ENCODE results near the gene TCTA.
A peak's percentile ranks its signal among the peaks of the same experiment; 100 is the strongest.
"Not testable (repeated sequence)": the region's sequence is repeated elsewhere in the genome, so short reads cannot be mapped to it uniquely, and the experiment has no call there.

Gene TCTA

DNA sequence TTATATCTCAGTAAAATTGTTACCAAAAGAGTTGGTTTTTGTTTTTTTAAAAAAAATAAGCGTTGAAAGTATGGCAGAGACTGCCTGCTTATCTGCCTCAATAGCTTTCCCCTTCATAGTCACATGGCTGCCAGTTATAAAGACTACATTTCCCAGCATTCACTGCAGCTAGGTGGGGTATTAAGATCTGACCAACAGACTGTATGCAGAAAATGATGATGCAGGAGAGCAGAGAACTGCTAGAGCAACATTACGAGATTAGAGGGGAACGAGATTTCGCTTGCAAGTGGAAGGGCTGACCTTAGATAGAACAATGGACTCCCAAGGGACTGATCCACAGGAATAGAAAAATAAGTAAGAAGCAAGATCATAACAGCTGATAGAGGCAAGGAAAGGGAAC is 14.8 kb upstream of the TCTA start:
- Histone ChIP-seq H3K27ac (no peak overlapping the region), H3K4me3 (no peak overlapping the region)
- no peak for DNase-seq (ENCODE audit: low spot score)
- TF ChIP-seq, protein P1, sequence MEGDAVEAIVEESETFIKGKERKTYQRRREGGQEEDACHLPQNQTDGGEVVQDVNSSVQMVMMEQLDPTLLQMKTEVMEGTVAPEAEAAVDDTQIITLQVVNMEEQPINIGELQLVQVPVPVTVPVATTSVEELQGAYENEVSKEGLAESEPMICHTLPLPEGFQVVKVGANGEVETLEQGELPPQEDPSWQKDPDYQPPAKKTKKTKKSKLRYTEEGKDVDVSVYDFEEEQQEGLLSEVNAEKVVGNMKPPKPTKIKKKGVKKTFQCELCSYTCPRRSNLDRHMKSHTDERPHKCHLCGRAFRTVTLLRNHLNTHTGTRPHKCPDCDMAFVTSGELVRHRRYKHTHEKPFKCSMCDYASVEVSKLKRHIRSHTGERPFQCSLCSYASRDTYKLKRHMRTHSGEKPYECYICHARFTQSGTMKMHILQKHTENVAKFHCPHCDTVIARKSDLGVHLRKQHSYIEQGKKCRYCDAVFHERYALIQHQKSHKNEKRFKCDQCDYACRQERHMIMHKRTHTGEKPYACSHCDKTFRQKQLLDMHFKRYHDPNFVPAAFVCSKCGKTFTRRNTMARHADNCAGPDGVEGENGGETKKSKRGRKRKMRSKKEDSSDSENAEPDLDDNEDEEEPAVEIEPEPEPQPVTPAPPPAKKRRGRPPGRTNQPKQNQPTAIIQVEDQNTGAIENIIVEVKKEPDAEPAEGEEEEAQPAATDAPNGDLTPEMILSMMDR (IDR thresholded peaks at IDR 0.05) = no peak

- no peak overlapping the region for H3K27ac ChIP-seq
- no peak for DNase-seq (ENCODE audit: low spot score)
- TF ChIP-seq, protein P1 (IDR thresholded peaks at IDR 0.05) = no peak
- H3K4me3 ChIP-seq = no peak overlapping the region
Measured at GRCh38 chr3:49399461-49399860, 12.8 kb upstream of the TCTA start.

DNA sequence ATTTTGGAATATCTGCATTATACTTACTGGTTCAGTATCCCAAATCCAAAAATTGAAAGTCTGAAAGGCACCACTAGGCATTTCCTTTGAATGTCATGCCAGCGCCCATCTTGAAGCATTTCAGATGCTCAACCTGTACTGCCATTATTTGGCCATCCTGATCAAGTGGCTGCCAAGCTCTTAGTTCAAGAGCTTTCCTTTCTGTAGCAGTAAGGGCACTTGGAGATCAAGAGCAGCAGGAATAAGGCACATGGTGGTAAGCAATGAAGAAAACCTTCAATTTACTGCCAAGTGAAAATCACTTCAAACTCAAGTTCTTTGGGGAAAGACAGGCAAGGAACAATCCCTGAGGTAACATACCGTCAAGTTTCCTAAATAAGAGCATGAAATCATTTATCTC is 10.5 kb upstream of the TCTA start:
- no peak for DNase-seq (ENCODE audit: low spot score)
- no peak overlapping the region for H3K4me3 ChIP-seq
- TF ChIP-seq, protein P1 (IDR thresholded peaks at IDR 0.05) = no peak

DNA sequence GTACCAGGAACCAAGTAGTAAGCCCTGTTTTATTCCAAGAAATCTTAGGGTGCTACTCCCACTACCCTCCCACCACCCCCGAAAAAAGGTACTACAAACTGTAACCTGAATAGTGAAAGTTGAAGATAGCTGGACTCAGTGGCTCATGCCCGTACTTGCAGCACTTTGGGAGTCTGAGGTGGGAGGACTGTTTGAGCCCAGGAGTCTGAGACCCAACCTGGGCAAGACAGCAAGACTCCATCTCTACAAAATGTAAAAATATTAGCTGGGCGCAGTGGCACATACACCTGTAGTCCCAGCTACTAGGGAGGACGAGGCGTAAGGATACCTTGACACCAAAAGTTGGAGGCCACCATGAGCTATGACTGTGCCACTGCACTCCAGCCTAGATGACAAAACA is 8.3 kb upstream of the TCTA start:
- no peak for DNase-seq (ENCODE audit: low spot score)
- H3K27ac ChIP-seq = peak overlapping the region in 1 of 2 donors; percentile 4
- TF ChIP-seq, protein P1 (IDR thresholded peaks at IDR 0.05) = no peak
- H3K4me3 ChIP-seq = no peak overlapping the region

More for the DNA sequence above, 10.5 kb upstream of the TCTA start:
- H3K27ac ChIP-seq = no peak overlapping the region

DNA sequence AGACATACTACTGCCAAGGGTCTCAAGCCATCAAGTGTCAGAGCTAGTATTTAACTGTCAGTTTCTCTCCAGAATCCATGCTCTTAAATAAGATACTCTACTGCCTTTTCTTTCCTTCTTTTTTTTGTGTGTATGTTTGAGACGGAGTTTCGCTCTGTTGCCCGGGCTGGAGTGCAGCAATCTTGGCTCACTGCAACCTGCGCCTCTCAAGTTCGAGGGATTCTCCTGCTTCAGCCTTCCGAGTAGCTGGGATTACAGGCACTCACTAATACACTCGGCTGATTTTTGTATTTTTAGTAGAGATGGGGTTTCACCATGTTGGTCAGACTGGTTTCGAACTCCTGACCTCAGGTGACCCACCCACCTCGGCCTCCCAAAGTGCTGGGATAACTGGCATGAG is 6.7 kb upstream of the TCTA start:
- Histone ChIP-seq H3K27ac (peak overlapping the region; percentile 27 to 67), H3K4me3 (peak overlapping the region; percentile 53)
- not testable (repeated sequence) for DNase-seq (ENCODE audit: low spot score)

DNA sequence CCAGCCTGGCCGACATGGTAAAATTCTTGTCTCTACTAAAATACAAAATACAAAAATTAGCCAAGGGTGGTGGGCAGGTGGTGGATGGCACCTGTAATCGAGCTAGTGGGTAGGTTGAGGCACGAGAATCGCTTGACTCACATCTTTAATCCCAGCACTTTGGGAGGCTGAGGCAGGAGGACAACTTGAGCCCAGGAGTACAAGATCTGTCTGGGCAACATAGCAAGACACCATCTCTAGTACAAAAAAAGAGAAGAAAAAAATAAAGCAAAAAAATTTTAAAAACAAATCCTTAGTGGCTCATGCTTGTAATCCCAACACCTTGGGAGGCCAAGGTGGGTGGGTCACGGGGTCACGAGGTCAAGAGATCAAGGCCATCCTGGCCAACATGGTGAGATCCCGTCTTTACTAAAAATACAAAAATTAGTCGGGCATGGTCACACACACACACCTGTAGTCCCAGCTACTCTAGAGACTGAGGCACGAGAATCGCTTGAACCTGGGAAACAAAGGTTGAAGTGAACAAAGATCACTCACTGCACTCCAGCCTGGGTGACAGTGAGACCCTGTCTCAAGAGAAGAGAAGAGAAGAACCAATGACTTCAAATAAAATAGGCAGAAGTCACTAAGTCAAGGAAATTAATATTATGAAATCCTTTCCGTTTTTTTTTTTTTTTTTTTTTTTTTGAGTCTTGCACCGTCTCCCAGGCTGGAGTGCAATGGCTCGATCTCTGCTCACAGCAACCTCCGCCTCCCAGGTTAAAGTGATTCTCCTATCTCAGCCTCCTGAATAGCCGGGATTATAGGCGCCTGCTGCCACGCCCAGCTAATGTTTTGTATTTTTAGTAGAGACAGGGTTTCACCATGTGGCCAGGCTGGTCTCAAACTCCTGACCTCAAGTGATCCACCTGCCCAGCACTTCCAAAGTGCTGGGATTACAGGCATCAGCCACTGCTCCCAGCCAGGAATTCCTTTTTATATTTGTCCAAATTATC is 5.4 kb upstream of the TCTA start:
- no peak for DNase-seq (ENCODE audit: low spot score)
- H3K27ac ChIP-seq = peak overlapping the region; percentile 48 to 67
- TF ChIP-seq, protein P1 (IDR thresholded peaks at IDR 0.05) = no peak
- no peak overlapping the region for H3K4me3 ChIP-seq

- TF ChIP-seq, protein P1 (IDR thresholded peaks at IDR 0.05) = no peak
- Histone ChIP-seq H3K27ac (peak overlapping the region; percentile 99), H3K4me3 (peak overlapping the region; percentile 88)
- DNase-seq (ENCODE audit: low spot score) = no peak
Measured at GRCh38 chr3:49410066-49410845, 2.0 kb upstream of the TCTA start.

Data from coronary artery (tissue), 2 donors.